HepG2 (cell line): ENCODE measurements around the gene EPN3. TPM values are rescaled to one million over a fixed set of nuclear protein-coding genes. Genes with fewer than 3 reads are reported as not detected.

Source experiments
- ASH2L ChIP-seq: fragments of 300-600, 200-600 bp; sonication (generic); IDR thresholded peaks from 2 replicates; pipeline ENCODE4 v1.7.0; 2017; ENCODE audit warnings: low read depth, mild to moderate bottlenecking, moderate library complexity, mixed read lengths, low read length; ENCODE audit not compliant: insufficient read length
- E2F1 ChIP-seq: sonication (generic); formaldehyde crosslinking; IDR thresholded peaks from 2 replicates; pipeline ENCODE4 v1.5.0; 2020; ENCODE audit warnings: missing genetic modification reagents
- HNRNPL ChIP-seq: fragments of 200-400 bp; formaldehyde crosslinking; IDR thresholded peaks from 2 replicates; pipeline ENCODE4 v1.6.1; 2017; ENCODE audit warnings: mild to moderate bottlenecking, low read depth, low read length
- HOXA5 ChIP-seq: sonication (generic); formaldehyde crosslinking; IDR thresholded peaks from 2 replicates; pipeline ENCODE4 v1.4.0; 2020; ENCODE audit warnings: missing genetic modification reagents
- MATR3 ChIP-seq: sonication (generic); formaldehyde crosslinking; IDR thresholded peaks from 2 replicates; pipeline ENCODE4 v1.4.0; 2020; ENCODE audit warnings: missing genetic modification reagents
- MLX ChIP-seq: IDR thresholded peaks from 2 replicates; pipeline ENCODE4 v1.6.1; 2016
- NAIF1 ChIP-seq: sonication (generic); formaldehyde crosslinking; IDR thresholded peaks from 2 replicates; pipeline ENCODE4 v1.5.0; 2020; ENCODE audit warnings: mild to moderate bottlenecking, missing genetic modification reagents, borderline replicate concordance
- NFE2 ChIP-seq: sonication (generic); formaldehyde crosslinking; IDR thresholded peaks from 2 replicates; pipeline ENCODE4 v1.4.0; 2020; ENCODE audit warnings: missing genetic modification reagents
- NFYC ChIP-seq: IDR thresholded peaks from 2 replicates; pipeline ENCODE4 v1.6.1; 2016; ENCODE audit warnings: missing genetic modification reagents, missing compliant biosample characterization
- RAD51 ChIP-seq: fragments of 450-650 bp; IDR thresholded peaks from 2 replicates; pipeline ENCODE4 v1.6.1; 2016; ENCODE audit warnings: borderline replicate concordance
- SRSF4 ChIP-seq: fragments of 200-400 bp; formaldehyde crosslinking; IDR thresholded peaks from one replicate; pipeline ENCODE4 v1.6.1; 2018; ENCODE audit warnings: mild to moderate bottlenecking, low read depth, low read length, moderate library complexity; ENCODE audit not compliant: poor library complexity, severe bottlenecking
- ZBTB25 ChIP-seq: IDR thresholded peaks from 2 replicates; pipeline ENCODE4 v1.6.1; 2018; ENCODE audit warnings: missing genetic modification reagents
- ZBTB37 ChIP-seq: sonication (generic); formaldehyde crosslinking; IDR thresholded peaks from 2 replicates; pipeline ENCODE4 v1.4.0; 2020; ENCODE audit warnings: mild to moderate bottlenecking, missing genetic modification reagents
- ZNF292 ChIP-seq: sonication (generic); formaldehyde crosslinking; IDR thresholded peaks from 2 replicates; pipeline ENCODE4 v1.8.1; 2022; ENCODE audit warnings: mild to moderate bottlenecking, low read depth, missing genetic modification reagents, borderline replicate concordance
- ZNF543 ChIP-seq: sonication (generic); formaldehyde crosslinking; IDR thresholded peaks from 2 replicates; pipeline ENCODE4 v1.4.0; 2020; ENCODE audit warnings: mild to moderate bottlenecking, missing genetic modification reagents
- ZNF614 ChIP-seq: IDR thresholded peaks from 2 replicates; pipeline ENCODE4 v1.6.1; 2018; ENCODE audit warnings: missing biosample characterization, missing genetic modification reagents, inconsistent platforms, borderline replicate concordance
- ZNF646 ChIP-seq: sonication (generic); formaldehyde crosslinking; IDR thresholded peaks from 2 replicates; pipeline ENCODE4 v1.9.0; 2021; ENCODE audit warnings: mild to moderate bottlenecking, missing genetic modification reagents
- ZNF737 ChIP-seq: sonication (generic); formaldehyde crosslinking; IDR thresholded peaks from 2 replicates; pipeline ENCODE4 v1.5.0; 2020; ENCODE audit warnings: missing genetic modification reagents, mild to moderate bottlenecking, borderline replicate concordance
- ZNF850 ChIP-seq: sonication (generic); formaldehyde crosslinking; conservative IDR thresholded peaks from 2 replicates; pipeline ENCODE4 v1.9.0; 2021; ENCODE audit warnings: mild to moderate bottlenecking, missing genetic modification reagents
- polyA plus RNA-seq, 8 experiments: library from polyadenylated mRNA; depleted of rRNA in 3 of 8; stranded (reverse) in 7 of 8; unstranded in 1 of 8; fragments of >200 nt; fragmentation: Illumina TruSeq in 4 of 8; extraction: Trizol in 4 of 8; gene quantifications; 2 replicates each; pipeline versions ENCODE4 v1.2.1 to v1.2.3, GENCODE V29; 2011 to 2016; ENCODE audit warnings: low read depth in 4 of 8, missing spikeins in 1 of 8, mixed read lengths in 1 of 8; ENCODE audit not compliant: insufficient read depth in 1 of 8
- total RNA-seq, 5 experiments: library from RNA; depleted of rRNA; stranded (reverse); fragments of >200 nt; fragmentation: Illumina TruSeq; extraction: Trizol; gene quantifications; 2 replicates each; pipeline ENCODE4 v1.2.3, GENCODE V29; 2016; ENCODE audit warnings: low read depth in 1 of 5

EPN3 gene
- total and polyA plus RNA-seq, 2 of the 13 experiments (the other 11 are each of a cell fraction or from before 2014, with no cell fraction given) = 0.11 to 0.95 TPM

- TF ChIP-seq ZNF646 (CRISPR knock-in tag) (no peak), ZNF614 (CRISPR knock-in tag) (no peak), ASH2L (no peak), NFE2 (CRISPR knock-in tag) (no peak), NAIF1 (no peak), HOXA5 (CRISPR knock-in tag) (no peak), ZBTB25 (CRISPR knock-in tag) (no peak), ZNF292 (no peak), NFYC (CRISPR knock-in tag) (peak; percentile 90), MATR3 (no peak), ZBTB37 (no peak), RAD51 (no peak), SRSF4 (no peak), MLX (CRISPR knock-in tag) (no peak), E2F1 (CRISPR knock-in tag) (no peak), ZNF737 (CRISPR knock-in tag) (no peak), HNRNPL (no peak), ZNF850 (no peak), ZNF543 (CRISPR knock-in tag) (peak; percentile 72; the same call in 1 of the 2 replicates)
These were observed 27.8 kb downstream of the EPN3 start, which contains the start of gene CACNA1G (continued) for GRCh38 chr17:50560185-50560824.
